Mesodermal cell (in vitro differentiated cells): ENCODE data around the gene FOXN4.

ENCODE experiments used
- H3K27ac ChIP-seq: 2 replicates; pipeline ENCODE4 v1.7.0; 2013; ENCODE audit warnings: mild to moderate bottlenecking, low read depth, low read length, moderate library complexity; ENCODE audit not compliant: severe bottlenecking
- H3K36me3 ChIP-seq: 2 replicates; pipeline ENCODE4 v1.7.1; 2013; ENCODE audit warnings: mild to moderate bottlenecking, low read length, moderate library complexity; ENCODE audit not compliant: control insufficient read depth, insufficient read depth
- H3K4me1 ChIP-seq: one replicate; pipeline ENCODE4 v1.7.1; 2013; ENCODE audit warnings: mild to moderate bottlenecking, low read length; ENCODE audit not compliant: insufficient read depth, control insufficient read depth, poor library complexity, severe bottlenecking
- H3K4me3 ChIP-seq: 2 replicates; pipeline ENCODE4 v1.7.0; 2013; ENCODE audit warnings: low read length, control low read depth, mild to moderate bottlenecking; ENCODE audit not compliant: insufficient read depth, poor library complexity, severe bottlenecking; ENCODE audit errors: extremely low read depth
- H3K9me3 ChIP-seq: 2 replicates; pipeline ENCODE4 v1.7.1; 2013; ENCODE audit warnings: mild to moderate bottlenecking, low read length, moderate library complexity; ENCODE audit not compliant: control insufficient read depth
- WGBS, 2 experiments: methylation state at CpG; one replicate each; pipeline ENCODE4 v1.1.5; 2013; ENCODE audit warnings: missing lambda C conversion rate in 2 of 2; ENCODE audit not compliant: insufficient coverage in 2 of 2; 5-methylcytosine and 5-hydroxymethylcytosine counted together

The FOXN4 gene

DNA sequence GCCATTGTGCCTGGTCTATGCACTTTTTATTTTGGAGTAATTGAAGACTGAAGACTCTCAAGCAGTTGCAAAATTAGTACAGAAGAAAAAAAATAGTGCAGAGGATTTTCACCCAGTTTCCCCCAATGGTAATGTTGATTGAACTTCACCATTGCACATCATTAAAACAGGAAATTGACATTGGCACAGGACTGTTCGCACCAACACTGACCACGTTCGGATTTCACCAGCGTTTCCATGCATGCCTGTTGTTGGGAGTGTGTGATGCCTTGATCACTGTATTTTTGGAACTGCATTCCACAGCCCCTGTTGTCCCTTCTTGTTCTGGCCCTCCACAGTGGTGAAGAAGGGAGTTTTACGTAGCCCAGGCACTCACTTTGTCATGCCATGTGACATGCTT, 67.1 kb downstream of the FOXN4 start:
- H3K36me3 ChIP-seq: no peaks in the 10 kb centered on the region
- H3K27ac ChIP-seq: no peak overlapping the region
- H3K4me3 ChIP-seq: no peak overlapping the region
- 100% methylated on average over 4 of the region's 5 CpGs; no CpG with 5 or more reads in 1 of the 2 experiments for WGBS, 2 experiments
- H3K9me3 ChIP-seq: no peaks in the 10 kb centered on the region
- no peaks in the 10 kb centered on the region for H3K4me1 ChIP-seq

DNA sequence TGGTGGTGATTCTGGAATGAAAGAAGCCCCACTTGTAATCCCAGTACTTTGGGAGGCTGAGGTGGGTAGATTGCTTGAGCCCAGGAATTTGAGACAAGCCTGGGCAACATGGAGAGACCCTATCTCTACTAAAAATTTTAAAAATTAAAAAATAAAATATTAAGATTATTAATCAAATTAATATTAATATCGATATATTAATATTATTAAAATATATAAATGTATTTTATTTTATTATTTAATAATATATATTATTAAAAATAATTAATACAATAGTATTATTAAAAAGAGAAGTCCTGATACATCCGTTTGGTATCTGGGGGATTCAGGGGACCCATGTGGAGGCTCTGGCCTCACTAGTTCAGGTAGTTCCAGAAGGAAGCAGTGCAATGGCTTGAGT, 68.7 kb downstream of the FOXN4 start:
- Histone ChIP-seq H3K4me1 (no peaks in the 10 kb centered on the region), H3K4me3 (no peak overlapping the region), H3K36me3 (no peaks in the 10 kb centered on the region), H3K27ac (no peak overlapping the region), H3K9me3 (no peaks in the 10 kb centered on the region)
- WGBS, 2 experiments: no CpG with 5 or more reads among the region's 2 CpGs

DNA sequence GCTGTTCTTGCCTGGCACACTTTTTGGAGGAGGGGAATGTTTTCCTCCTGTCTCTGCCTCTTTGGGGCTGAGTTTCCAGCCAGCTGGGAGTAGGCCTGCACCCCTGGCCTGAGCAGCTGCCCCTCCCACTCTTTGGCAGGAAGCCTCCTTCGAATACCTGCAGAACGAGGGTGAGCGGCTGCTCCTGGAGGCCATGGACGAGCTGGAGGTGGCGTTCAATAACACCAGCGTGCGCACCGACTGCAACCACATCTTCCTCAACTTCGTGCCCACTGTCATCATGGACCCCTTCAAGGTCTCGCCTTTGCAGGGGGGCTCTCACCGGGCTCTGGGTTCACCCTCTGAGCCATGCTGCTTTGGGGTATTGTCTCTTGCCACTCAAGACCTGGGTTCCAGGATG, 69.4 kb downstream of the FOXN4 start:
- no peaks in the 10 kb centered on the region for H3K36me3 ChIP-seq
- no peaks in the 10 kb centered on the region for H3K9me3 ChIP-seq
- H3K27ac ChIP-seq: no peak overlapping the region
- H3K4me1 ChIP-seq: no peaks in the 10 kb centered on the region
- H3K4me3 ChIP-seq: no peak overlapping the region
- WGBS, 2 experiments: 90 to 94% methylated on average over 11 of the region's 11 CpGs

DNA sequence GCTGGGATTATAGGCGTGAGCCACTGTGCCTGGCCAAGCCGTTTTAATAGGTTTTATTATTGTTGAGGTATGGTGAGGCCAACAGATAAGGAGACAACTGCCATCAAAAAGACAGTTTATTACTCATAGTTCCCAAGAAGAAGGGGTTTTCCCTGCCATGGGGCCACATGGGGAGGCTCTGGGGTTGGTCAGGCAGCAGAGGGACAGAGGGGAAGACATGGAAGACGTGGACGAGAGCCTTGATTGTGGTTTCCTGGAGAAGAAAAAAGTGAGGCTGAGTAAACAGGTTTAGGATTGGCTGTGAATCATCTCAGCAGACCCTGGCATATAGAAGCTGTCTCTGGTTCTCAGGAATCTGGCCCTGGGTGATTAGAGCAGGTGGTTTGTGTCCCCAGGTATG, 69.9 kb downstream of the FOXN4 start:
- WGBS, 2 experiments: 93 to 96% methylated on average over 2 of the region's 4 CpGs

DNA sequence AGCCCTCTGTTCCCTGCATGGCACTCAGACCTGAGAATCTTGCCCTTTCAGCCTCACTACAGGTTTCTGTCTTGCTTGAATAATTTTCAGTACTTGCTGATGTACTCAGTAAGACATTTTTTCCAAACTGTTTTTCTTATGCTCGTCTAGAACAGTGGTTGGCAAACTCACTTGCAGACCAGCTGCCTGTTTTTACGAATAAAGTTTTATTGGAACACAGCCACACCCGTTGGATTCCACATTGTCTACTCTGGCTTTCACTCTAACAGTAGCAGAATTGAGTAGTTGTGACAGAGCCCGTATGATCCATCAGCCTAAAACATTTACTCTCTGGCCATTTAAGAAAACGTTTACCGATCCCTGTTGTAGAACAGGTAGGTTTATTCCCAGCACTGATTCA, 72.8 kb downstream of the FOXN4 start:
- H3K9me3 ChIP-seq: no peaks in the 10 kb centered on the region
- 84 to 94% methylated on average over 4 to 6 of the region's 6 CpGs for WGBS, 2 experiments
- no peaks in the 10 kb centered on the region for H3K36me3 ChIP-seq
- H3K4me3 ChIP-seq: no peak overlapping the region
- no peaks in the 10 kb centered on the region for H3K4me1 ChIP-seq
- H3K27ac ChIP-seq: no peak overlapping the region

More for the DNA sequence above, 69.9 kb downstream of the FOXN4 start:
- Histone ChIP-seq H3K27ac (no peak overlapping the region), H3K9me3 (no peaks in the 10 kb centered on the region), H3K4me3 (no peak overlapping the region), H3K4me1 (no peaks in the 10 kb centered on the region), H3K36me3 (no peaks in the 10 kb centered on the region)

DNA sequence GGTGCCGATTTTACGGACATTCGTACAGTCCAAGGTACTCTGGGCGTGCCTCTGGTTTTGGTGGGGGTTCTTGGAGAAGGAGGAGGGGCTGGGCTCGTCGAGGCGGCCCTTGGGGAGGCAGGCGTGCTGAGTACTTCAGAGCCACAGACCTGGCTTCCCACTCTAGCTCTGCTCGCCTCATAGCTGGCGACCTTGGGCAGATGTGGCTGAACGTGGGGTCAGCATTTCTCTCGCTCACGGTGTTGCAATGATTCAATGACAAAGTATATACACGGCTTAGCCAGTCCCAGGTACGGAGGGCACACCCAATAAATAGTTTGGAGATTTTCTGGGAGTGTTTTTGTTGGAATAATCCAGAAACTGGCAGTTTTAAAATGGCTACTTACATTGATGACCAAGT, 75.1 kb downstream of the FOXN4 start:
- no peaks in the 10 kb centered on the region for H3K36me3 ChIP-seq
- no peak overlapping the region for H3K4me3 ChIP-seq
- no peaks in the 10 kb centered on the region for H3K9me3 ChIP-seq
- 93% methylated on average over 12 to 15 of the region's 15 CpGs for WGBS, 2 experiments
- H3K27ac ChIP-seq: no peak overlapping the region
- H3K4me1 ChIP-seq: no peaks in the 10 kb centered on the region

DNA sequence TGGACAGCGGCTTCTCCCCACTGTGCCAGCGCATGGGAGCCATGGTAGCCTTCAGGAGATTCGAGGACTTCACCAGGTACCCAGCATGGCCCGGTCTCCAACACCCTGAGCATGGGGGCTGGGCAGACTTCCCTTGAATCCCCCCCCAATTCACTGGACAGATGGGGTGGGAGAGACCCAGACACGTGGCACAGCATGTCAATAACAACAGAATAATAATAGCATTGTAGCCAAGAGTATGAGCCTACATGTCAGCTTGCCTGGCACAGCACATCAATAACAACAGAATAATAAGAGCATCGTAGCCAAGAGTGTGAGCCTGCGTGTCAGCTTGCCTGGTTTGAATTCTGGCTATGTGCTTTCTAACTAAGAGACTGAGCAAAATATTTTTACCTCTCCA, 76.4 kb downstream of the FOXN4 start:
- no peaks in the 10 kb centered on the region for H3K9me3 ChIP-seq
- H3K27ac ChIP-seq: no peak overlapping the region
- H3K4me1 ChIP-seq: no peaks in the 10 kb centered on the region
- WGBS, 2 experiments: 82 to 94% methylated on average over 3 to 6 of the region's 7 CpGs
- H3K36me3 ChIP-seq: no peaks in the 10 kb centered on the region
- no peak overlapping the region for H3K4me3 ChIP-seq

DNA sequence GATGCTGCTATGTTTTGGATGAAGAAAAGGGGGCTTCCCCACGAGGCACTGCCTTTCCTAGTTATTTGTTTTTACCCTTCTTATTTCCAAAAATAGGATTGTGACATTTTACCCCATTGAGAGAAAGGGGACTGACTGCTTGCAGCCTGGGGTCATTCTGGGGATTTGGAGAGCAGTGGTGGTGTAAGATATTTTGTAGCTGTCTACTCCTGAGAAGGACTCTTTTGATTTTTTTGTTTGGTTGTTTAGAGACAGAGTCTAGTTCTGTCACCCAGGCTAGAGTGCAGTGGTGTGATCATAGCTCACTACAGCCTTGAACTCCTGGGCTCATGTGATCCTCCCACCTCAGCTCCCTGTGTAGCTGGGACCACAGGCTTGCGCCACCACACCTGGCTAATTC, 78.9 kb downstream of the FOXN4 start:
- Histone ChIP-seq H3K4me1 (no peaks in the 10 kb centered on the region), H3K36me3 (no peaks in the 10 kb centered on the region), H3K27ac (no peak overlapping the region), H3K9me3 (no peaks in the 10 kb centered on the region), H3K4me3 (no peak overlapping the region)
- no CpG with 5 or more reads among the region's 2 CpGs for WGBS, 2 experiments

DNA sequence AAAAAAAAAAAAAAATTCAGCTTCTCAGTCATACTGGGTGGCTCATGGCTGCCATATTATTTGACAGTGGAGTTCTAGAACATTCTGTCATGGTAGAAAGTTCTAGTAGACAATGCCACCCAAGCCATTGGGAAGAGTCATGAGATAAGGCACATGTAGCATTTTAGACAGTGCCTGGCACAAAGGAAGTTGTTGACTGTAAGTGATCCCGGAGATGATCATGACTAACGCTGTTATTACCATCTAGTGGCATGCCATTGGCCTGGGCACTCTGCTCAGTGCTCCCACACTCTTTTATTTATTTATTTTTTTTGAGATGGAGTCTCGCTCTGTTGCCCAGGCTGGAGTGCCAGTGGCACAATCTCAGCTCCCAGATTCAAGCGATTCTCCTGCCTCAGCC, 80.4 kb downstream of the FOXN4 start:
- Histone ChIP-seq H3K27ac (no peak overlapping the region), H3K36me3 (no peaks in the 10 kb centered on the region), H3K4me1 (no peaks in the 10 kb centered on the region), H3K4me3 (no peak overlapping the region), H3K9me3 (no peaks in the 10 kb centered on the region)
- 95 to 100% methylated on average over 2 of the region's 4 CpGs for WGBS, 2 experiments
